HepG2 (cell line): ENCODE results near the gene RFX7. TPM values are rescaled to one million over a fixed set of nuclear protein-coding genes. Genes with fewer than 3 reads are reported as not detected.

Experiments used
- ATAC-seq: fragments of 200-7000 bp; cut with Tn5 transposase; 3 replicates; pipeline ENCODE4 v1.9.1; 2020; ENCODE audit warnings: mild to moderate bottlenecking, moderate library complexity
- BruUV-seq: library from RNA; stranded (reverse); fragments of 400-500 nt; replicated peaks from 2 replicates; lab custom pipeline; 2021; lab: Mats Ljungman, UMichigan
- CTCF ChIA-PET: fragments of 300-600 bp; formaldehyde crosslinking; extraction: SDS; loops from one replicate; lab custom pipeline; 2021; ENCODE audit warnings: low total read pairs, inconsistent platforms, low intra/inter-chr PET ratio; lab: Yijun Ruan, JAX
- POLR2A ChIA-PET: fragments of 350-600 bp; sonication (Branson Sonifier 250); formaldehyde crosslinking; loops from one replicate; lab custom pipeline; 2020; ENCODE audit warnings: antibody characterized with exemption, inconsistent platforms; lab: Yijun Ruan, JAX
- DNase-seq: peaks from one replicate; pipeline ENCODE4 v3.0.0-alpha.2; 2015; ENCODE audit warnings: low spot score
- FAIRE-seq: peaks from 3 replicates; lab custom pipeline; 2011; peaks lifted over from hg19 to GRCh38; lab: Jason Lieb, UNC
- H2AFZ ChIP-seq: one replicate; pipeline ENCODE4 v1.6.1; 2011; ENCODE audit warnings: low read length, inconsistent platforms
- H3K27ac ChIP-seq: fragments of 300-600 bp; 3 replicates; pipeline ENCODE4 v1.8.0; 2011; ENCODE audit warnings: mixed run types, mild to moderate bottlenecking, mixed read lengths, low read length, inconsistent platforms; ENCODE audit not compliant: insufficient read depth; ENCODE audit errors: extremely low read length
- H3K27me3 ChIP-seq, 2 experiments: fragments of 200-600 bp in 1 of 2; 2 replicates in 1 of 2; 3 replicates in 1 of 2; pipeline versions ENCODE4 v1.6.0 to v1.8.0; 2011; ENCODE audit warnings: low read length in 2 of 2, mild to moderate bottlenecking in 2 of 2, moderate library complexity in 2 of 2, inconsistent platforms in 1 of 2; ENCODE audit not compliant: insufficient read depth in 2 of 2, control insufficient read depth in 1 of 2
- H3K36me3 ChIP-seq, 2 experiments: fragments of 200-600 bp in 1 of 2; replicated peaks in 1 of 2; 2 replicates in 1 of 2; 3 replicates in 1 of 2; pipeline versions ENCODE4 v1.5.1 to v1.8.0; 2011; ENCODE audit warnings: low read length in 2 of 2, inconsistent platforms in 1 of 2; ENCODE audit not compliant: insufficient read depth in 2 of 2, control insufficient read depth in 1 of 2
- H3K4me1 ChIP-seq: 2 replicates; pipeline ENCODE4 v1.5.1; 2012; ENCODE audit warnings: low read length, inconsistent platforms; ENCODE audit not compliant: insufficient read depth
- H3K4me2 ChIP-seq: 2 replicates; pipeline ENCODE4 v1.6.0; 2011; ENCODE audit warnings: low read depth, low read length, inconsistent platforms
- H3K4me3 ChIP-seq, 3 experiments: fragments of 200-600 bp in 1 of 3; sonication (generic), shearing (Covaris generic) in 1 of 3; replicated peaks in 1 of 3; 2 replicates each; pipeline ENCODE4 v1.5.1; 2011 to 2016; ENCODE audit warnings: low read length in 3 of 3, inconsistent platforms in 2 of 3, low read depth in 2 of 3, mild to moderate bottlenecking in 2 of 3, control low read depth in 1 of 3, mixed read lengths in 1 of 3; ENCODE audit not compliant: insufficient read depth in 1 of 3
- H3K79me2 ChIP-seq: one replicate; pipeline ENCODE4 v1.6.1; 2011; ENCODE audit warnings: low read length, inconsistent platforms; ENCODE audit not compliant: insufficient read depth
- H3K9ac ChIP-seq: 2 replicates; pipeline ENCODE4 v1.6.0; 2011; ENCODE audit warnings: mild to moderate bottlenecking, low read depth, low read length, inconsistent platforms; ENCODE audit not compliant: insufficient read depth
- H3K9me3 ChIP-seq: 2 replicates; pipeline ENCODE4 v1.5.1; 2012; ENCODE audit warnings: mild to moderate bottlenecking, low read length
- H4K20me1 ChIP-seq: 2 replicates; pipeline ENCODE4 v1.6.0; 2011; ENCODE audit warnings: inconsistent platforms, mild to moderate bottlenecking, low read length, moderate library complexity; ENCODE audit not compliant: insufficient read depth
- ARNTL ChIP-seq: sonication (generic); formaldehyde crosslinking; IDR thresholded peaks from 2 replicates; pipeline ENCODE4 v1.4.0; 2020; ENCODE audit warnings: mild to moderate bottlenecking, missing genetic modification reagents
- CENPX ChIP-seq: sonication (generic); formaldehyde crosslinking; IDR thresholded peaks from 2 replicates; pipeline ENCODE4 v1.9.0; 2021; ENCODE audit warnings: mild to moderate bottlenecking, missing genetic modification reagents, moderate library complexity
- DNMT3B ChIP-seq: conservative IDR thresholded peaks from 2 replicates; pipeline ENCODE4 v1.6.1; 2016; ENCODE audit warnings: missing biosample characterization, control low read depth
- HDAC2 ChIP-seq: sonication (generic); formaldehyde crosslinking; IDR thresholded peaks from 2 replicates; pipeline ENCODE4 v1.4.0; 2020; ENCODE audit warnings: missing genetic modification reagents
- ISX ChIP-seq: sonication (generic); formaldehyde crosslinking; conservative IDR thresholded peaks from 2 replicates; pipeline ENCODE4 v1.5.0; 2020; ENCODE audit warnings: missing genetic modification reagents
- JARID2 ChIP-seq: sonication (generic); formaldehyde crosslinking; IDR thresholded peaks from 2 replicates; pipeline ENCODE4 v1.8.1; 2023; ENCODE audit warnings: missing genetic modification reagents, inconsistent platforms; ENCODE audit not compliant: insufficient replicate concordance
- RAD21 ChIP-seq: fragments of 450-650 bp; formaldehyde crosslinking; IDR thresholded peaks from 2 replicates; pipeline ENCODE4 v1.5.0; 2020; ENCODE audit warnings: mild to moderate bottlenecking
- SMC3 ChIP-seq: IDR thresholded peaks from 2 replicates; pipeline ENCODE4 v1.6.1; 2011; ENCODE audit warnings: low read length, improper control_type of control experiment
- SP2 ChIP-seq: sonication (generic); formaldehyde crosslinking; IDR thresholded peaks from 2 replicates; pipeline ENCODE4 v1.5.1; 2020; ENCODE audit warnings: mild to moderate bottlenecking, missing genetic modification reagents
- ZNF839 ChIP-seq: sonication (generic); formaldehyde crosslinking; IDR thresholded peaks from 2 replicates; pipeline ENCODE4 v1.4.0; 2020; ENCODE audit warnings: missing genetic modification reagents, mild to moderate bottlenecking, borderline replicate concordance
- WGBS: methylation state at CpG from one replicate; pipeline ENCODE4 v1.1.6; 2017; ENCODE audit warnings: low lambda C conversion rate; 5-methylcytosine and 5-hydroxymethylcytosine counted together
- in situ Hi-C: cut with HindIII; loops from 2 replicates; pipeline ENCODE4 v1.10.0; 2017; ENCODE audit warnings: low pct_unique_long_range_greater_than_20kb; ENCODE audit not compliant: extremely low pct_ligation_motif_present
- intact Hi-C: fragments of 100-400 bp; cut with micrococcal nuclease; formaldehyde crosslinking; loops from one replicate; pipeline ENCODE4 v1.10.0; 2022; ENCODE audit not compliant: unreplicated experiment
- polyA plus RNA-seq, 8 experiments: library from polyadenylated mRNA; depleted of rRNA in 3 of 8; stranded (reverse) in 7 of 8; unstranded in 1 of 8; fragments of >200 nt; fragmentation: Illumina TruSeq in 4 of 8; extraction: Trizol in 4 of 8; gene quantifications; 2 replicates each; pipeline versions ENCODE4 v1.2.1 to v1.2.3, GENCODE V29; 2011 to 2016; ENCODE audit warnings: low read depth in 4 of 8, missing spikeins in 1 of 8, mixed read lengths in 1 of 8; ENCODE audit not compliant: insufficient read depth in 1 of 8
- total RNA-seq, 5 experiments: library from RNA; depleted of rRNA; stranded (reverse); fragments of >200 nt; fragmentation: Illumina TruSeq; extraction: Trizol; gene quantifications; 2 replicates each; pipeline ENCODE4 v1.2.3, GENCODE V29; 2016; ENCODE audit warnings: low read depth in 1 of 5
- TF ChIP-seq, protein P1 (sequence below): sonication (generic); formaldehyde crosslinking; IDR thresholded peaks from 2 replicates; pipeline ENCODE4 v1.8.1; 2023; ENCODE audit warnings: mild to moderate bottlenecking, inconsistent platforms, moderate library complexity, missing genetic modification reagents, borderline replicate concordance
- TF ChIP-seq, protein P2 (sequence below): sonication (generic); formaldehyde crosslinking; conservative IDR thresholded peaks from 2 replicates; pipeline ENCODE4 v1.4.0; 2020; ENCODE audit warnings: mild to moderate bottlenecking, missing genetic modification reagents, moderate library complexity
- TF ChIP-seq, protein P3 (sequence below): sonication (generic); formaldehyde crosslinking; conservative IDR thresholded peaks from 2 replicates; pipeline ENCODE4 v1.8.0; 2022; ENCODE audit warnings: low read depth, missing genetic modification reagents
- TF ChIP-seq, protein P4 (sequence below): IDR thresholded peaks from 2 replicates; pipeline ENCODE4 v1.6.1; 2016; ENCODE audit warnings: missing compliant biosample characterization, missing genetic modification reagents, borderline replicate concordance
- TF ChIP-seq, protein P5 (sequence below): sonication (generic); formaldehyde crosslinking; IDR thresholded peaks from 2 replicates; pipeline ENCODE4 v1.9.0; 2021; ENCODE audit warnings: missing genetic modification reagents, borderline replicate concordance

RFX7 gene
- total and polyA plus RNA-seq, 2 of the 13 experiments (the other 11 are each of a cell fraction or from before 2014, with no cell fraction given) = 8.5 to 10.4 TPM

DNA sequence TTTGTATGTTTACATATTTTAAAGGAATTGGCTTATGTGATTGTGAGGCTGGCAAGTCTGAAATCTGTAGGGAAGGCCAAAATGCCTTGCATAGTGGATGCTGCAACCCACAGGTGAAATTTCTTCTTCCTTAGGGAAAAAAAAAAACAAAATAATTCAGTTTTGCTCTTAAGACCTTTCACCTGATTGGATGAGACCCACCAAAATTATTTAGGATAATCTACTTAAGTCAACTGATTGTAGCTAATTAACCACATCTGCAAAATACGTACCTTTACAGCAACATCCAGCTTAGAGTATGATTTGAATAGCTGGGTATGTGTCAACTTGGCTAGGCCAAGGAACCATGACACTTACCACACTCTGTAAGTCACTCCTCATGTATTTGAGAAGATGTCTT, 6.9 kb upstream of the RFX7 start:
- ATAC-seq = no peak
- TF ChIP-seq RAD21 (CRISPR knock-in tag) (no peak), SMC3 (no peak), SP2 (CRISPR knock-in tag) (no peak), HDAC2 (CRISPR knock-in tag) (no peak), JARID2 (CRISPR knock-in tag) (no peak), ZNF839 (CRISPR knock-in tag) (no peak), ARNTL (CRISPR knock-in tag) (no peak), CENPX (CRISPR knock-in tag) (no peak), ISX (CRISPR knock-in tag) (no peak), DNMT3B (CRISPR knock-in tag) (no peak)
- TF ChIP-seq, protein P1, sequence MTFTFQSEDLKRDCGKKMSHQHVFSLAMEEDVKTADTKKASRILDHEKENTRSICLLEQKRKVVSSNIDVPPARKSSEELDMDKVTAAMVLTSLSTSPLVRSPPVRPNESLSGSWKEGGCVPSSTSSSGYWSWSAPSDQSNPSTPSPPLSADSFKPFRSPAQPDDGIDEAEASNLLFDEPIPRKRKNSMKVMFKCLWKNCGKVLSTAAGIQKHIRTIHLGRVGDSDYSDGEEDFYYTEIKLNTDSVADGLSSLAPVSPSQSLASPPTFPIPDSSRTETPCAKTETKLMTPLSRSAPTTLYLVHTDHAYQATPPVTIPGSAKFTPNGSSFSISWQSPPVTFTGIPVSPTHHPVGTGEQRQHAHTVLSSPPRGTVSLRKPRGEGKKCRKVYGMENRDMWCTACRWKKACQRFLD (CRISPR knock-in tag) = no peak
- TF ChIP-seq, protein P2, sequence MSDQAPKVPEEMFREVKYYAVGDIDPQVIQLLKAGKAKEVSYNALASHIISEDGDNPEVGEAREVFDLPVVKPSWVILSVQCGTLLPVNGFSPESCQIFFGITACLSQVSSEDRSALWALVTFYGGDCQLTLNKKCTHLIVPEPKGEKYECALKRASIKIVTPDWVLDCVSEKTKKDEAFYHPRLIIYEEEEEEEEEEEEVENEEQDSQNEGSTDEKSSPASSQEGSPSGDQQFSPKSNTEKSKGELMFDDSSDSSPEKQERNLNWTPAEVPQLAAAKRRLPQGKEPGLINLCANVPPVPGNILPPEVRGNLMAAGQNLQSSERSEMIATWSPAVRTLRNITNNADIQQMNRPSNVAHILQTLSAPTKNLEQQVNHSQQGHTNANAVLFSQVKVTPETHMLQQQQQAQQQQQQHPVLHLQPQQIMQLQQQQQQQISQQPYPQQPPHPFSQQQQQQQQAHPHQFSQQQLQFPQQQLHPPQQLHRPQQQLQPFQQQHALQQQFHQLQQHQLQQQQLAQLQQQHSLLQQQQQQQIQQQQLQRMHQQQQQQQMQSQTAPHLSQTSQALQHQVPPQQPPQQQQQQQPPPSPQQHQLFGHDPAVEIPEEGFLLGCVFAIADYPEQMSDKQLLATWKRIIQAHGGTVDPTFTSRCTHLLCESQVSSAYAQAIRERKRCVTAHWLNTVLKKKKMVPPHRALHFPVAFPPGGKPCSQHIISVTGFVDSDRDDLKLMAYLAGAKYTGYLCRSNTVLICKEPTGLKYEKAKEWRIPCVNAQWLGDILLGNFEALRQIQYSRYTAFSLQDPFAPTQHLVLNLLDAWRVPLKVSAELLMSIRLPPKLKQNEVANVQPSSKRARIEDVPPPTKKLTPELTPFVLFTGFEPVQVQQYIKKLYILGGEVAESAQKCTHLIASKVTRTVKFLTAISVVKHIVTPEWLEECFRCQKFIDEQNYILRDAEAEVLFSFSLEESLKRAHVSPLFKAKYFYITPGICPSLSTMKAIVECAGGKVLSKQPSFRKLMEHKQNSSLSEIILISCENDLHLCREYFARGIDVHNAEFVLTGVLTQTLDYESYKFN (CRISPR knock-in tag) = no peak
- TF ChIP-seq, protein P3, sequence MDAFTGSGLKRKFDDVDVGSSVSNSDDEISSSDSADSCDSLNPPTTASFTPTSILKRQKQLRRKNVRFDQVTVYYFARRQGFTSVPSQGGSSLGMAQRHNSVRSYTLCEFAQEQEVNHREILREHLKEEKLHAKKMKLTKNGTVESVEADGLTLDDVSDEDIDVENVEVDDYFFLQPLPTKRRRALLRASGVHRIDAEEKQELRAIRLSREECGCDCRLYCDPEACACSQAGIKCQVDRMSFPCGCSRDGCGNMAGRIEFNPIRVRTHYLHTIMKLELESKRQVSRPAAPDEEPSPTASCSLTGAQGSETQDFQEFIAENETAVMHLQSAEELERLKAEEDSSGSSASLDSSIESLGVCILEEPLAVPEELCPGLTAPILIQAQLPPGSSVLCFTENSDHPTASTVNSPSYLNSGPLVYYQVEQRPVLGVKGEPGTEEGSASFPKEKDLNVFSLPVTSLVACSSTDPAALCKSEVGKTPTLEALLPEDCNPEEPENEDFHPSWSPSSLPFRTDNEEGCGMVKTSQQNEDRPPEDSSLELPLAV (CRISPR knock-in tag) = no peak
- TF ChIP-seq, protein P4, sequence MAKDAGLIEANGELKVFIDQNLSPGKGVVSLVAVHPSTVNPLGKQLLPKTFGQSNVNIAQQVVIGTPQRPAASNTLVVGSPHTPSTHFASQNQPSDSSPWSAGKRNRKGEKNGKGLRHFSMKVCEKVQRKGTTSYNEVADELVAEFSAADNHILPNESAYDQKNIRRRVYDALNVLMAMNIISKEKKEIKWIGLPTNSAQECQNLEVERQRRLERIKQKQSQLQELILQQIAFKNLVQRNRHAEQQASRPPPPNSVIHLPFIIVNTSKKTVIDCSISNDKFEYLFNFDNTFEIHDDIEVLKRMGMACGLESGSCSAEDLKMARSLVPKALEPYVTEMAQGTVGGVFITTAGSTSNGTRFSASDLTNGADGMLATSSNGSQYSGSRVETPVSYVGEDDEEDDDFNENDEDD = no peak
- TF ChIP-seq, protein P5, sequence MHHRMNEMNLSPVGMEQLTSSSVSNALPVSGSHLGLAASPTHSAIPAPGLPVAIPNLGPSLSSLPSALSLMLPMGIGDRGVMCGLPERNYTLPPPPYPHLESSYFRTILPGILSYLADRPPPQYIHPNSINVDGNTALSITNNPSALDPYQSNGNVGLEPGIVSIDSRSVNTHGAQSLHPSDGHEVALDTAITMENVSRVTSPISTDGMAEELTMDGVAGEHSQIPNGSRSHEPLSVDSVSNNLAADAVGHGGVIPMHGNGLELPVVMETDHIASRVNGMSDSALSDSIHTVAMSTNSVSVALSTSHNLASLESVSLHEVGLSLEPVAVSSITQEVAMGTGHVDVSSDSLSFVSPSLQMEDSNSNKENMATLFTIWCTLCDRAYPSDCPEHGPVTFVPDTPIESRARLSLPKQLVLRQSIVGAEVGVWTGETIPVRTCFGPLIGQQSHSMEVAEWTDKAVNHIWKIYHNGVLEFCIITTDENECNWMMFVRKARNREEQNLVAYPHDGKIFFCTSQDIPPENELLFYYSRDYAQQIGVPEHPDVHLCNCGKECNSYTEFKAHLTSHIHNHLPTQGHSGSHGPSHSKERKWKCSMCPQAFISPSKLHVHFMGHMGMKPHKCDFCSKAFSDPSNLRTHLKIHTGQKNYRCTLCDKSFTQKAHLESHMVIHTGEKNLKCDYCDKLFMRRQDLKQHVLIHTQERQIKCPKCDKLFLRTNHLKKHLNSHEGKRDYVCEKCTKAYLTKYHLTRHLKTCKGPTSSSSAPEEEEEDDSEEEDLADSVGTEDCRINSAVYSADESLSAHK (CRISPR knock-in tag) = no peak

More for the DNA sequence above, 6.9 kb upstream of the RFX7 start:
- Histone ChIP-seq H3K36me3 (no peaks in the 10 kb centered on the region), H3K4me2 (no peak overlapping the region), H3K4me3 (no peak overlapping the region), H4K20me1 (no peaks in the 10 kb centered on the region), H3K27me3 (peaks cover 0 to 4% of the 10 kb centered on the region in 2 experiments; a peak in 1 of 5 replicates), H2AFZ (no peak overlapping the region), H3K9me3 (no peaks in the 10 kb centered on the region), H3K79me2 (no peaks in the 10 kb centered on the region), H3K27ac (no peak overlapping the region), H3K9ac (no peak overlapping the region), H3K4me1 (peaks cover 8% of the 10 kb centered on the region)
- no peak for DNase-seq
- in situ Hi-C loops (no loop called here), intact Hi-C loops (no loop called here)
- FAIRE-seq = no peak
- CTCF ChIA-PET = no interaction called here
- BruUV-seq = no TSS peak
- POLR2A ChIA-PET = no interaction called here
- WGBS = 43% methylated on average over 1 of the region's 1 CpG
